ENCODE measurements around the gene PTGR3.

PTGR3 gene

DNA sequence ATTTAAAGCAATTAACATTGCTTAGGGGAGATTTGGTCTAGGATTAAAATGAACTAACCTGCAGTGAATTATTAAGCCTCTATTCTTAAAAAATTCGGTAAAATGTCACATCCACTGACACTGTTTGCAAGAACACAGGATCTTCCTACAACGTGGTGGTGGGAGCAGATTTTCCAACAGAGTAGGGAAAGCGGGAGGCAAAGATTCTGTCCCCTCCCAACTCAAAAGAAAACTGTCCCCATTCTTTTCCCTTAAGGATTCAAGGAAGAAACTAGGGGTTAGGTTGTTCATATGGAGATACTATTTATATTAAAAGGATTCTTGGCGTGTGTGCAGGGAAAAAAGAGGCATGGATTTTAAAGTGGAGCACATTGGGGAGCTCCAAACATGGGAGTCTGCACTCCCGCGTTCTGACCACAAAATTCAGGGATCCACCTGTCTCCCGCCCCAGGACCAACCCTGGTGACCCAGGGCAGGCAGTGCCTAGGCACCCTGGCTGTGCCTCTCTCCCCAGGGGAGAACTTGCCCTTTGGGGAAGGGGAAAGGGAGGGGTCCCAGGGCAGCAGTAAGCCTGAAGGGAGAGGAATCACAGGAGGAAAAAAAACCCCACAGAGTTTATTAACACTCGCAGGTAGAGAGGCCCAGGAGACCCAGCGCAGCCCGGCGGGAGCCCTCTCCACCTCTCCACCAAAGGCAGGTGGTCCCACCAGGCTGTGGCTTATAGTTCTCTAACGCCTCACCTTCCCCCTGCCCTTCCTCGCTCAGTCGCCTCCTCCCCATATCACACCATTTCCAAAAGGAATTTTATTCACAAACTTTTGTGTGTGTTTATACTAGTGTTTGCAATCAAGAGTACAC is 2.3 kb downstream of the PTGR3 start:
- Histone ChIP-seq H3K27me3 (ENCODE audit: low read depth, low read length) (no peaks in the 10 kb centered on the region), H3K36me3 (ENCODE audit: control insufficient read depth in 1 of 2, insufficient read depth in 2 of 2, low read length in 2 of 2) (peaks cover 0 to 2% of the 10 kb centered on the region in 2 donors), H3K9me3 (ENCODE audit: control insufficient read depth in 1 of 2, low read length in 2 of 2) (no peaks in the 10 kb centered on the region), H3K4me3 (ENCODE audit: low read depth in 1 of 2, low read length in 2 of 2) (peak overlapping the region; percentile 85 to 96), H3K27ac (ENCODE audit: low read length) (peak overlapping the region; percentile 49), H3K4me1 (ENCODE audit: control insufficient read depth in 1 of 2, insufficient read depth in 2 of 2, low read length in 2 of 2) (peaks cover 8 to 33% of the 10 kb centered on the region in 2 donors)

DNA sequence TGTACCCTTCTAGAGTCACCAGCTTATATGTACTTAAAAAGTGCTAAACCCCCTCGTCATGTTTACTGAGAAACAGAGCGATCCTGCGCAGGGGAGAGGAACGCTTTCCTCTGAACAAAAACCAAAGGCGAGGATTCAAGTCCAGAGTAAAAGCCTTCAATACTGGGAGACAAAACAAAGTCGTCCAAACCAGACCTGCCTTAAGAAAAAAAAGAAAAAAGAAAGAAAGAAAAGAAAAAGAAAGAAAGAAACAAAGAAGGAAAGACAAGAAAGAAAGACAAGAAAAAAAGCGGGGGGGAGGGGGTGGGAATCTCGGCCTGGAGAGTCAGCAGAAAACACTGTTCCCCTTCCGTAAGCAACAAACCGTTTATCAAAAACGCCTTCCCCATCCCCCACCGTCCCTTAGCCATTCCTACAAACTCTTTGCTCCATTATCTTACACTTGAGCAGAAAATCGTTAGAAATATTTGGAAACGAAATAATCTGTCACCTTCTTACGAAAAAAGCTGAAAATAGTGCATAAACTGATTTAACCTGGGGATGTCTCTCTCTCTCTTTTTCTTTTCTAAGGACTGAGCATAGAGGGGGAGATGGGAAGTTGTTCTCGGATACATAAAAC is 3.3 kb downstream of the PTGR3 start:
- peaks cover 0 to 6% of the 10 kb centered on the region in 2 donors for H3K36me3 ChIP-seq (ENCODE audit: control insufficient read depth in 1 of 2, insufficient read depth in 2 of 2, low read length in 2 of 2)
- H3K9me3 ChIP-seq (ENCODE audit: control insufficient read depth in 1 of 2, low read length in 2 of 2): no peaks in the 10 kb centered on the region
- no peaks in the 10 kb centered on the region for H3K27me3 ChIP-seq (ENCODE audit: low read depth, low read length)
- peaks cover 8 to 33% of the 10 kb centered on the region in 2 donors for H3K4me1 ChIP-seq (ENCODE audit: control insufficient read depth in 1 of 2, insufficient read depth in 2 of 2, low read length in 2 of 2)
- peak overlapping the region; percentile 49 for H3K27ac ChIP-seq (ENCODE audit: low read length)
- peak overlapping the region; percentile 40 to 75 for H3K4me3 ChIP-seq (ENCODE audit: low read depth in 1 of 2, low read length in 2 of 2)

DNA sequence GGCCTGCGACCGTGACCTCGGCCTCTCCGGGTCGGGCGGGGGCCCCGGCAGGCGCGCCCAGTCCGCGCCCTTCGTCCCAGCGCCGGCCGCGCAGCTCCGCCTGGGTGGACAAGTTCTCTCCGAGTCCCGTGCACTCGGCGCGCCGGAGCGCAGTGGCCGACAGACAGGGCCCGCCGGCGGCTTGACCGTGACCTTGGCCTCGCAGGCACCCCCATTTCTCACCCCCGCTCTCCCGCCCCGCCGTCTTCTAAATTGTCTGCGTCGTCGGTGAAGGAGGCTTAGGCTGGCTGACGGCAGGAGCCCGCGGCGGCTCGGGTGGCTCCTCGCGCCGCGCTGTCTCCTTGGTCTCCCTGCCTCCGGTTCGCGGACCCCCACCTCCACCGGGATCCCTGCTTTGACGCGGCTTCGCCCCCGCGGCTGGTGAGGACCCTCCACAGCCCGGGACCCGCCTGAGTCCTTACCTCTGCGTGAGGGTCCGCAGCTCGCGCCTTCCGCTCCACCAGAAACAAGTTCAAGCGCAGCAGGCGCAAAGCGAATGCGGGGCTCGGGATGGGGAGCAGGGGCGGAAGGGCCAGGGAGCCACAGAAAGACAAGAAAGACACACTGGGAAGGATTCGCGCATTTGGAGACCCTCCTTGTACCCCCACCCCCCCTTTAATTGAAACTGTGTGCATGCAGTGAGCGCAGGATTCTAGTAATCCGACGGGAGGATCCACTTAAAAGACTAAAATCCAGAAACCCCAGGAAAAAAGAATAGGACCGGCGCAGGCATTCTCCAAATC is 4.0 kb downstream of the PTGR3 start:
- Histone ChIP-seq H3K27me3 (ENCODE audit: low read depth, low read length) (no peaks in the 10 kb centered on the region), H3K9me3 (ENCODE audit: control insufficient read depth in 1 of 2, low read length in 2 of 2) (no peaks in the 10 kb centered on the region), H3K4me3 (ENCODE audit: low read depth in 1 of 2, low read length in 2 of 2) (peak overlapping the region; percentile 40 to 75), H3K36me3 (ENCODE audit: control insufficient read depth in 1 of 2, insufficient read depth in 2 of 2, low read length in 2 of 2) (peaks cover 5 to 11% of the 10 kb centered on the region in 2 donors), H3K4me1 (ENCODE audit: control insufficient read depth in 1 of 2, insufficient read depth in 2 of 2, low read length in 2 of 2) (peaks cover 8 to 29% of the 10 kb centered on the region in 2 donors), H3K27ac (ENCODE audit: low read length) (peak overlapping the region; percentile 49)

DNA sequence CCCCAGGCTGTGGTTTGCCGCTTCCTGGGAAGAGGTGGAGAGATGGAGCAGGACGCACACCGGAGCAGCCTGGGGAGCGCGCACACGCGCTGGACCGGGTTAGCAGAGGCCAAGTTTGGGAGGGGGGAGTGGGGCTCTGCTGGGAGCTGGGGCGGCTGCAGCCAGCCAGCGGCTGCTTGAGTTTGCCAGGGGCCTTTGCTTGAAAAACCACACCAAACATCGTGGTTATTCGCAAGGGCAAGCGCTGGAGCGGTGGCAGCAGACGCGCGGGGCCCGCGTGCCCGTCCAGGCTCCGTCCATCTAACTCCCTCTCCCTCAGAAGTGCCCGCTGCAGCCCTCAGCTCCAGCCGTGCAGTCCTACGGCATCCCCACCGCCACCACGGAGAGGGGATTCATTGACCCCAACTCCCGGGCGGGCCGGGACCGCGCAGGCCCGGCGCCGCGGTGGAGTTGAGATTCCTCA is 4.6 kb downstream of the PTGR3 start:
- Histone ChIP-seq H3K27me3 (ENCODE audit: low read depth, low read length) (no peaks in the 10 kb centered on the region), H3K9me3 (ENCODE audit: control insufficient read depth in 1 of 2, low read length in 2 of 2) (no peaks in the 10 kb centered on the region), H3K36me3 (ENCODE audit: control insufficient read depth in 1 of 2, insufficient read depth in 2 of 2, low read length in 2 of 2) (peaks cover 7 to 12% of the 10 kb centered on the region in 2 donors), H3K27ac (ENCODE audit: low read length) (no peak overlapping the region), H3K4me1 (ENCODE audit: control insufficient read depth in 1 of 2, insufficient read depth in 2 of 2, low read length in 2 of 2) (peaks cover 8 to 29% of the 10 kb centered on the region in 2 donors), H3K4me3 (ENCODE audit: low read depth in 1 of 2, low read length in 2 of 2) (peak overlapping the region; percentile 18 to 75)

DNA sequence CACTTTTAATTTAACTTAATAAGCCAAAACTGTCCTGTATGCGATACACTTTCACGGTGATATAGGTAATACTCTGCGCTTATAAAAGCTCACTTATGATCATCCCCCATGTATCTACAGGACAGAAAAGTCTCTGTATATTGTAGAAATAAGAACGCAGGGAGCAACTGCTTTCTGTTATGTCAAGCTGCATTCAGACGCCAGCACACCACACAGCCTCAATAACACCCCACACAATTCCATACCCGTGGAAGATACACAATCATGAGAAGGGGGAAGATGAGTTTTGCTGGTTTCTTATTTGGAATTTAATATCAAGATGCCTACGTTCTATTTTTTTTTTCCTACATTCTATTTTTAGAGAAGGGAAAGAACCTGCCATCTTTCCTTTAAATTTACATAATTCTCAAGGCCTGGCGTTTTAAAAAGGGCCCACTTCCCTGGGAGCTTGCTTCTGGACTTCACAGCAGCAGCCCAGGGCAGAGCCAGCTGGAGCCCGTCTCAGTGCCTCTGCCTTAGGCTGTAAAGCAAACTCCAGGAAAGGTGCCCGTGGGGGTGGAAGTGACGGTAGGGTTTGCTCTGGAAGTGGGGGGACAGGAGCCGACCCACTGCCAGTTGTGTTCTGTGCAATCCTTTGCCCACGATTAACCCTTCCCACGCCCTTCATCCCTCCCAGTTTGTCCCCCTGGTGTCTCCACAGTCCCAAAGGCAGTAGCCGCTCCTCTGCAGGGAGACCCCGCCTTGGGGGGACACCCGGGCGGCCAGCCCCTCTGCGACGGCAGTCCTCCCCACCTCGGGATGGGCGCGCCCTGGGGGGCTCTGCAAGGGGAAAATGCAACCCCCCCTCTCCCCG is 5.3 kb downstream of the PTGR3 start:
- Histone ChIP-seq H3K9me3 (ENCODE audit: control insufficient read depth in 1 of 2, low read length in 2 of 2) (no peaks in the 10 kb centered on the region), H3K4me1 (ENCODE audit: control insufficient read depth in 1 of 2, insufficient read depth in 2 of 2, low read length in 2 of 2) (peaks cover 8 to 29% of the 10 kb centered on the region in 2 donors), H3K27me3 (ENCODE audit: low read depth, low read length) (no peaks in the 10 kb centered on the region), H3K27ac (ENCODE audit: low read length) (peak overlapping the region; percentile 65), H3K36me3 (ENCODE audit: control insufficient read depth in 1 of 2, insufficient read depth in 2 of 2, low read length in 2 of 2) (peaks cover 7 to 12% of the 10 kb centered on the region in 2 donors), H3K4me3 (ENCODE audit: low read depth in 1 of 2, low read length in 2 of 2) (peak overlapping the region; percentile 18 to 75)

DNA sequence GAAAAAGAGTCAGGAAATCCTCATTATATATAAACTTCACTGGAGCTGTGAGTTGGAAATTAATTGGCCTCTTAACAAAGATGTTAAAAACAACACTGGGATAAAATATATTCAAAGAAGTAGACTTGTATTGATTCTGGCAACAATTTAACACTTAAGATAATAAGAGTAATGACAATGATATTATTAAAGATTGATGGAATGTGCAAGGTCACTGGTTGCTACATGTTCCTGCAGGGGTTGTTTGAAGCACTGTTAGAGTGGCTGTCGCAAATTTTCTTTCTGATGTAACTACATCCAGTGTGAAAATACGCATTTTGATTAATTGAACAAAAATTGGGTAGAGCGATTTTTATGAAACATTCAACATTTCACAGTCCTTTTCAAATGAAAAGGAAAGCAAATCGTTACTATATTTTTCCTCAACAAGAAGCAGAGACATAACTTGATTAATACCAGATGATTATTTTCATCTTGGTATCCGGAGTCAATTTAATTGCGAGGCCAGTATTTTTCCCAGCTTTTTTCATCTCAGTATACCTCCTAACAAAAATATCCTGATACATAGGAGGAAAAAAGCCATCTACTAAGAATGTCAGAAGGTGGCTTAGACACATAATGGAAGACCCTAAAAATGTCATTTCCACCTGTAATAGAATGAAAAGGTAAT is 6.1 kb downstream of the PTGR3 start:
- Histone ChIP-seq H3K4me3 (ENCODE audit: low read depth in 1 of 2, low read length in 2 of 2) (peak overlapping the region in 1 of 2 donors; percentile 29), H3K27me3 (ENCODE audit: low read depth, low read length) (no peaks in the 10 kb centered on the region), H3K36me3 (ENCODE audit: control insufficient read depth in 1 of 2, insufficient read depth in 2 of 2, low read length in 2 of 2) (peaks cover 7 to 12% of the 10 kb centered on the region in 2 donors), H3K27ac (ENCODE audit: low read length) (peak overlapping the region; percentile 65), H3K9me3 (ENCODE audit: control insufficient read depth in 1 of 2, low read length in 2 of 2) (no peaks in the 10 kb centered on the region), H3K4me1 (ENCODE audit: control insufficient read depth in 1 of 2, insufficient read depth in 2 of 2, low read length in 2 of 2) (peaks cover 8 to 37% of the 10 kb centered on the region in 2 donors)

DNA sequence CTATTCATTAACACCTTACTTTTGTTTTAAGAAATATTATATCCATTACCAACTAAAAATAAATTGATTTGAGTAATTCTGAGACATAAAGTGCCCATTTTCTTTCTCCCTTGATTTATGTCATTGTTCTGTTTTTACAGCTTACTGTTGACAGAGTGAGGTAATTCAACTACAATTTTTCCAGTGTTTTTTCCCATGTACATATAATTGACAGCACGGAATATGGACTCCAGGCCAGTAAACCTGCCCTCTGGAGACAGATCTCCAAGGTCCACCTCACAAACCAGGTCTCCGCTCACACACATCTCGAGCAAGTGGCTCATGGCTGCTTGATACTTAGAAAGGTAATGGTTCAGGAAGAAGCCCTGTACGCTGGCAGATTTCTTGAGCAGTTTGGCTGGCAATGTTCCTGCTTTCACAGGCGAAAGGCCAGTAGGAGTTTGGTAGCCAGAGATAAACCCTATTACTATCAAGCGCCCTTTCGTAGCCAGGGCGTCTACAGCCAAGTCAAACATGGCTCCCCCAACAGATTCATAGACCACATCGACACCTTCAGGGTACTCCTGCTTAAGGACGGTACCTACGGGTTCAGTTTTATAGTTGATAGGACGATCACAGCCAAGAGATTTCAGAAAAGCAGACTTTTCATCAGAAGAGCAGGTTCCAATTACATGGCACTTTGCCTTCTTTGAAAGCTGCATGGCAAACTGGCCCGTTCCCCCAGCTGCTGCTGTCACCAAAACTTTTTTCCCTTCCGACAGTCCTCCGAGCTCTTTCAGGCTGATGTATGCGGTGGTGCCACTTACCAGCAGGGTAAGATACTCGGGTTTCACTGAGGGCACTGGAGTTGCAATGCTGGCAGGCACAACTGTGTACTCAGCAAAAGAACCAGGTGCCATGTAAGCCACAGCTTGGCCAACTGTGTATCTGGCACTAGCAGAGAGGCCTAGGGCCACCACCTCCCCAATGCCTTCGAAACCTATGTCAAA is 7.4 kb downstream of the PTGR3 start:
- no peaks in the 10 kb centered on the region for H3K27me3 ChIP-seq (ENCODE audit: low read depth, low read length)
- peaks cover 7 to 12% of the 10 kb centered on the region in 2 donors for H3K36me3 ChIP-seq (ENCODE audit: control insufficient read depth in 1 of 2, insufficient read depth in 2 of 2, low read length in 2 of 2)
- no peak overlapping the region for H3K27ac ChIP-seq (ENCODE audit: low read length)
- peaks cover 0 to 33% of the 10 kb centered on the region in 2 donors for H3K4me1 ChIP-seq (ENCODE audit: control insufficient read depth in 1 of 2, insufficient read depth in 2 of 2, low read length in 2 of 2)
- no peaks in the 10 kb centered on the region for H3K9me3 ChIP-seq (ENCODE audit: control insufficient read depth in 1 of 2, low read length in 2 of 2)
- no peak overlapping the region for H3K4me3 ChIP-seq (ENCODE audit: low read depth in 1 of 2, low read length in 2 of 2)

DNA sequence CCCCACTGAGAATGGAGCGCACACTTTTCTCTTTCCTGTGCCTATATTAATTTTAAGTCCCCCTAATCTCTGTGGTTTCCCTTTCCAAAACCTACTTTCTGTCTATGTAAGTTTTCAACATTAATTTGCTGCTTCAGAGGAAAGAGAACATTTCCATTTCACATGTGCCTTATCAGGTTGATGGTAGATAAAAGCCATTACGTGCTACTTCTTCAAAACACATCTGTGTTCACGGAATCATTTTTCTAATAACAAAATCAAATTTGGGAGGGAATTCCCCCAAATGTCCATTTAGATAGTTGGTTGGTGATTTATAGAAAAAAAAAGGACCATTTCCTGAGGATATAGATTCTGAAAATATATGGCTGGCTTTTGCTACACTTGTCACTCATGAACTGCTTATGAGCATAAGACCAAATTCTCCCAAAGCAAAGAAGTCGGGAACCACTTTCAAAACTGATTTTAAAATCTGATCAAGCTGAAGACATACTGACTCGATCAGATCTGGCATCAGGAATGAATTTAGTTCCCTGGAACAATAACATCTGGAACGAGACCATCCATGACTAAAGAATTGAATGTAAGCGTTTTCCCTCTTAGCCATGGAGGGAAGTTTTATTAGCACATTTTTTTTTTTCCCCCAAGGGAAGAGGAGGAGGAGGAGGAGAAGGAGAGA is 8.2 kb downstream of the PTGR3 start:
- Histone ChIP-seq H3K27me3 (ENCODE audit: low read depth, low read length) (no peaks in the 10 kb centered on the region), H3K4me1 (ENCODE audit: control insufficient read depth in 1 of 2, insufficient read depth in 2 of 2, low read length in 2 of 2) (peaks cover 0 to 25% of the 10 kb centered on the region in 2 donors), H3K27ac (ENCODE audit: low read length) (no peak overlapping the region), H3K4me3 (ENCODE audit: low read depth in 1 of 2, low read length in 2 of 2) (no peak overlapping the region), H3K9me3 (ENCODE audit: control insufficient read depth in 1 of 2, low read length in 2 of 2) (no peaks in the 10 kb centered on the region), H3K36me3 (ENCODE audit: control insufficient read depth in 1 of 2, insufficient read depth in 2 of 2, low read length in 2 of 2) (peaks cover 7 to 12% of the 10 kb centered on the region in 2 donors)

DNA sequence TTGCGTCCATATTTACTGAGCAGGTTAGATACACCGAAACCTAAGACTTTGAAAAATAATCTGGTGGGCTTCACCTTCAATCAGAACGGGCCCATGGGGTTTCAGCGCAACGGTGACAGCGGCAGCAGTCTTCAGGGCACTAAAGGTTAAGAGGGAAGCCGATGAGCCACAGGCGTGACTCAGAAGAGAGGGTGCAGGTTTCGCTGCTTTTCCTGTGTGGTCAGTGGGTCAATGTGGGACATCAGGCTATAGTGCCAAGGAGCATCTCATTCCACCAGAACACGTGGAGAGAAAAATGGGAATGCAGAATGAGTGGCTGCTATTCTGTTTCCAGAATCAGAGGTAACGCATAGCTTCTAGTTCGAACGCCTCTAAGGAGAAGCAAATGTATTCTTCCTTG is 8.9 kb downstream of the PTGR3 start:
- peaks cover 7 to 12% of the 10 kb centered on the region in 2 donors for H3K36me3 ChIP-seq (ENCODE audit: control insufficient read depth in 1 of 2, insufficient read depth in 2 of 2, low read length in 2 of 2)
- no peaks in the 10 kb centered on the region for H3K9me3 ChIP-seq (ENCODE audit: control insufficient read depth in 1 of 2, low read length in 2 of 2)
- H3K27me3 ChIP-seq (ENCODE audit: low read depth, low read length): no peaks in the 10 kb centered on the region
- H3K4me1 ChIP-seq (ENCODE audit: control insufficient read depth in 1 of 2, insufficient read depth in 2 of 2, low read length in 2 of 2): peaks cover 0 to 25% of the 10 kb centered on the region in 2 donors
- no peak overlapping the region for H3K4me3 ChIP-seq (ENCODE audit: low read depth in 1 of 2, low read length in 2 of 2)
- H3K27ac ChIP-seq (ENCODE audit: low read length): no peak overlapping the region
